HG03196 (cell line): Measurements from ENCODE around the gene ATF7.
A peak's percentile ranks its signal among the peaks of the same experiment; 100 is the strongest.
"Not testable (repeated sequence)": the region's sequence is repeated elsewhere in the genome, so short reads cannot be mapped to it uniquely, and the experiment has no call there.

ENCODE experiments used
- ATAC-seq: cut with Tn5 transposase; IDR thresholded peaks from one replicate; pipeline ENCODE4 v1.9.1; 2021; ENCODE audit not compliant: unreplicated experiment

ATF7 gene

DNA sequence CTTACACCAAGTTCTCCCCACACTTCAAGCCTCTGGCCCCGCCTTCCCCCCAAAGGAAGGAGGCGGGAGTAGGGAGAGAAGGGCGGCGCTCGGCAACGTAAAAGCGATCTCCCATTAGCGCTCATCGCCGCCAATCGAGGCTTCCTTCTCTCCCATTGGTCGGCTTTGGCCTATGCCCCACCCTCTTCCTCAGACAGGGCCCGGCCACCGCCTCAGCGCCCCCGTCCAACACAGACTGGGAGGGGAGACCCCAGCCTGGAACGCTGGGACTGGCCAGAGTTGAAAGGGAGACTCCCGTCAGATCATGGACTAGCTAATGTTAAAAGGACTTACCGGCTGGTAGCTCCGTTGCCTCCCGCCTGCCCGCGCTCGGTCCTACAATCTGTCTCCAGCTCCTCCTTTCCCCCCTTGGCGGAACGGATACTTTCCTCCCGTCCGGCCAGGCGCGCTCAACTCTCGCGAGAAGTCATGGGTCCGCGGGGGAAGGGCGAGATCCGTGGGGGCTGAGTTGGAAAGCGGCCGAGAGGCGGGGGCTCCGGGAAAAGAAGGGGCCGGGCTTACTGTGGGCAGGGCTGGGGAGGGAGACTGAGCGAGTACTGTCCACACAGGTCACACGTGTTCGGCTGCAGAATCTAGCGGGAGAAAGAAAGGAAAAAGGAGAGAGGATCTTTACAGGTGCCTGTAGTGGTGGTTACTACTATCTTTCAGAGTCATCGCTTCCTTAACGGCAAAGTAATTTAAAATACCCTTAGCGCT lies at the start of gene ATF7:
Gene ATF7, minus strand, starts transcription at position 437 of the 756 bp plus-strand sequence. CDS start 25,382 bp downstream, outside the sequence.
- peak; percentile 95 for ATAC-seq

DNA sequence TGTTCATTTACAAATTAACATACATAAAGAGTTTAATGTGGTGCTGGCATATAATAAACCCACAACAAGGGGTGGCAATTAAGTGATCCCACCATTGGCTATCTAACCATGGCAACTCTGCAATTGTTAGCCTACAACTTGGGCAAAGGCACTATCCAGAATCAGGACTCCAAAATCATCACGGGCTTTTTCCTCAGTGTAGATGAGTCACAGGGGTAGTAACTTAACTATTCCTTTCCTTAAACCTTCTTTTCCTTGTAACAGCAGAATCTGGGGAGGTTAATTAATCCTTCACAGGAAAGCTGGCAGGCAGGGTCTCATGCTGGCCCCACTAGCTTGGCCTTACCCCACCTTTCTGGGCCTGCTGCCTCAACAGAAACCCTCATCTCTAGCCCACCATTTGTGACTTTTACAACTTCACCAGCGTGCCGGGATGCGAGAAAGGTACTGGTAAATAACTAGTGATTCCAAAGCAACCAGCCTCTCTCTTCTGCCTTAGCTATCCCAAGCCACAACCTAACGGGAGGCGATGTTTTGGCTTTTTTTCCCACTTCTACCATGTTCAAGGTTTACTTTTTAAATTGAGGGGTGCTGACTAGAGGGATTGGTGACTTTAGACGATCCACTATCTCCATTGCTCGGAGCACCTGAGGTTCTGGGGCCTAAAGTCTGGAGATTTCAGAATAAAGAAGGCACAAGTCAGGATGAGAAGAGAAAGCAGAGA lies 49.0 kb upstream of the ATF7 start:
- no peak for ATAC-seq

DNA sequence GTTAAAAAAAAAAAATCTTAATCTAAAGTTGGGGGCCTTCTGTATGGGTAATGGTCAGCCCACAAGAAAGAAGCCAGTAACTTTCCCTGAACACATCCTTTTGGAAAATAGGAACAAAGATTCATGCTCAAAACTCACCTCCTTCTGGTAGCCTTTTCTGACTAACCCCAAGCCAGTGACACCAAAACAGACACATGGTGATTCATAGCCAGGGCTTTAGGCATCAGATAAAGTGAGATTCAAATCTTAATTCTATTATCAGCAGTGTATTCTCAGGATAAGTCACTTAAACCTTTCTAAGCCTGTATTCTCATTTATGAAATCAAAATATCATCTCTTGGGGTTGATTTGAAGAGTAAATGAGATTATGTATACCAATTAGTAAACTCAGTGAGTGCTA lies 44.8 kb upstream of the ATF7 start:
- no peak for ATAC-seq

DNA sequence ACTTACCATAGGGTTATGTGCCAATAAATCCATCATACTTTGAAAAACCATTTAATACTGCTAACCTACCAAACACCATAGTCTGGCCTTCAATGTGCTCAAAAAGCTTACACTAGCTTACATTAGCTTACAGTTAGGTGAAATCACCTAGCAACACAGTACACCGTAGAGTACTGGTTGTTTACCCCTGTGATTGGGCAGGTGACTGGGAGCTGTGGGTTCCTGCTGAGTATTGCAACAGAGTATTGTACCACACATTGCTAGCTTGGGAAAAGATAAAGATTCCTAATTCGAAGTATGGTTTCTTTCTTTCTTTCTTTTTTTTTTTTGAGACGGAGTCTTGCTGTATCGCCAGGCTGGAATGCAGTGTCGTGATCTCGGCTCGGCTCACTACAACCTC lies 44.1 kb upstream of the ATF7 start:
- no peak for ATAC-seq

DNA sequence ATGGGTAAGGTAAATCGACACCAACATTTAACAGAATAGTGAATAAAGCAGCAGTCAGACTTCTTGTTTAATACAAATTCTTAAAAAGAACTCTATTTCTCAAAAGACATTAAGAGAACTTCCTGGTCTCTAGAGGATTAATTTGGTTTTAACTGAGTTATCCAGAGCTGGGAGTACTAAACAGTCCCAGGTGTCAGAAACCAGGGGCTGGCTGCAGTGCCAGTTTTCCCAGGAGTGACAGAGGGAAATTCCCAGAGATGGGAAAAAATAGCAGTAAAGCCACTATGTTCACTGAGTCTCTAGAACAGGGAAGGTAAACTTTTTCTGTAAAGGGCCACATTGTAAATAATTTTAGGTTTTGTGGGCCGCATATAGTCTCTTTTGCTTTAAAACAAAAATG lies 40.9 kb upstream of the ATF7 start:
- ATAC-seq = no peak

DNA sequence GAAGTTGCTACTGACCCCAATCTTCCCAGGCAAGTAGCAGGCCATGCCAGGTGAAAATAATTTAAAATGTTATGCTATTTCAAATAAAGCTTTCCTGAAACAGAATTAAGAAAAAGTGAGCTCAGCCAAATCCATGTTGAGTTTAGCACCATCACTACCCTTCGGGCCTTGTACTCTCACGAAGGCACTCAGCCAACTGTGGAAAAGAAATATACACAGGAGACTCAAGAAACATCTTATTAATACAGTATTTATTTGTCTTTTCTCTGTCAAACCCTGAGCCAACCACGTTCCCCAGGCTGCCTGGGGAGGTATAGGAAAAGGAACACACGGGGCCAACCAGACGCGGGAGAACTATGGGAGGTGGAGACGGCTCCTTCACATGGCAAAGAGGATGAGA lies 38.8 kb upstream of the ATF7 start:
- ATAC-seq = no peak

DNA sequence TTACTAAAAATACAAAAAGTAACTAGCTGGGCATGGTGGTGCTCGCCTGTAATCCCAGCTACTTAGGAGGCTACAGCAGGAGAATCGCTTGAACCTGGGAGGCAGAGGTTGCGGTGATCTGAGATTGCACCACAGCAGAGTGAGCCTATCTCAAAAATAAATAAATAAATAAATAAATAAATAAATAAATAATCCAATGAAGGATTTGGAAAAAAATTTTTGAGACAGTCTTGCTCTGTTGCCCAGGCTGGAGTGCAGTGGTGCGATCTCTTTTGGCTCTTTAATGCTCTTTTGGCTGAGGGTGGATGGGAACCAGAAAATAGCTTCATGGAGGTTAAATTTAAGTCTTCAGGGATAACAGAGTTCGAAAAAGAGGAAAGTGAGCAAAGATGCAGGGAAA lies 38.0 kb upstream of the ATF7 start:
- no peak for ATAC-seq

DNA sequence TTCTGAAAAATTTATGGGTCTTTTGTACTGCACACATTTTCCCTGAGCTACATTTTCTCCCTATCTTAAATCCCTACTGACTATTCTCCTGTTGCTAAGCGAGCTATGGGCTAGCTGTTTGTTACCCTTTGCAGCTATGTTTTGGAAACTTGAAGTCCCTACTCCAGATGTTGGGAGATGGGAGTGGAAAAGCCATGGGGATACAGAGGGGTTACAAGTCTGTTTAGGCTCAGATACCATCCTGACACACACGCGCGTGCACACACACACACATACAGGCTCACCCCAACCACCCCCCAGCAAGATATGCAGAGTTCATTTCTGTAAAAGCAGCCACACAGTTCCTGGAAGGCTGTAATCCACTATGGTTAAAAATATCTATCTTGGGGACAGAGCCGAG lies 33.9 kb upstream of the ATF7 start:
- no peak for ATAC-seq

DNA sequence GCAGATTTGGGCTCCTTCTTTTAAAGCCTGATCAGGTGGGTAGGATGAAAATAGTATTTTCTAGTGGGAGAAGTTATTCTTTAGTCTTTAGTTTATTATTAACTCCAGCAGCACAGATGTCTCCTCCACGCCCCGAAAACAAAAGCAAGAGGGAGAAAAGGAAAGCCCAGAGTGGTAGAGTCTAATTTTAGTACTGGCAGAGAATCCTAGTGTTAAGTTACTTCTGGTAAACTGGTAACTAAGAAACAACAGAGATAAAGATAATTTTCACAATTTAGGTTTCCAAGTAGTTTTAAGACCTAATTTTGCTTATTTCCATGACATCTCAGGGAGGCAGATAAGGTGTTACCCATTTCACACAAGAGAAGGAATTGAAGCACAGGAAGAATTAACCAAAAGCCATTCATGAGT lies 33.4 kb upstream of the ATF7 start:
- ATAC-seq = no peak

DNA sequence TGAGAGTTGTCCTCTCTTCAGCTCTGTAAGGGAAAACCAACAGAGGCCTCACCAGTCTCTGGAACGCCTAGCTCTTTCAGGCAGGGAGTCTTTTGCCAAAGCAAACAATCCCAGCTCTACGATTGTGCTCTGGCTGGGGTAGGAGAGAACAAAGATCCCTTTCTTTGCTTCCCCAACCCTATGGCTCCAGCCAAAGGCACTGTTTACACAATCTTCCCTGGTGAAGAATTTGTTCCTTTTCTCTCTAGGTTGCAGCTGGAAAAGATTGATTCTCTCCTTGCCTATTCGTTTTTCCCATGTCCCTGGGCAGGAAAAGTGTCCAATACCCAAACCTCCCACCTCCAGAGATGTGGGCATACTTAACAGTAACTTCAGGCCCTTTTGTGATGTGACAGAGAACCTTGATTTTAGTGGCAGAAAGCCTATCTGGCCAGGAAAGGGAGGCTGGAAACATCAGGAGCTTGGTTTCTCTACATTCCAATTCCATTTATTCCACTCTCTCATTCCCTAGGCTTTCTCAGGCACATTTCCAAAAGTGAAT lies 32.9 kb upstream of the ATF7 start:
- ATAC-seq = no peak

DNA sequence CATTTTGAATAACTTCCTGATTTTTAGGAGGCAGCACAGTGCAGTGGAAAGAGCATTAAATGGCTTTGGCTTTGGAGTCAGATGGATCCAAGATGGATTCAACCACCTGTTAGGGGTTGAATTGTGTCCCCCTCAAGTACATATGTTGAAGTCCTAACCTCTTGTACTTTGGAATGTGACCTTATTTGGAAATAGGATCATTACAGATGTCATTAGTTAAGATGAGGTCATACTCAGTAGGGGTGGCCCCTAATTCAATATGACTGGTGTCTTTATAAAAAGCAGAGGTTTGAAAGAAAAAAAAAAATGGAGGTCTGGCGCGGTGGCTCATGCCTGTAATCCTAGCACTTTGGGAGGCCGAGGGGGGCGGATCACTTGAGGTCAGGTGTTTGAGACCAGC lies 30.9 kb upstream of the ATF7 start:
- ATAC-seq = no peak

DNA sequence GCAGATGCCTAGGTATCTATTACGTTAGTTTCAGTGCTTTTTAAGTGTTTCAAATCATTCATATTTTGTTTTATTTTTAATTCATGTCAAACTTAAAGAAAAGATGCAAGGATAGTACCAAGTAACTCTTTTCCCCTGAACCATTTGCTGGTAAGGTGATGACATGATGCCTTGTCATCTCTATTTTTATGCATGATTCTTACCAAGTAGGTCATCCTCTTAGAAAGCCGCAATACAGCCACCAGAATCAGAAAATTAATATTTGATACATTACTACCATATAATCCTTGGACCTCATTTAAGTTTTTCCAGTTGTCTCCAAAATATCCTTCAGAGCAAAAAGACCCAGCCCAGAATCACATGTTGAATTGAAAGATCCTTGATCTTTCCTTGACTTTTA lies 27.4 kb upstream of the ATF7 start:
- ATAC-seq = no peak

DNA sequence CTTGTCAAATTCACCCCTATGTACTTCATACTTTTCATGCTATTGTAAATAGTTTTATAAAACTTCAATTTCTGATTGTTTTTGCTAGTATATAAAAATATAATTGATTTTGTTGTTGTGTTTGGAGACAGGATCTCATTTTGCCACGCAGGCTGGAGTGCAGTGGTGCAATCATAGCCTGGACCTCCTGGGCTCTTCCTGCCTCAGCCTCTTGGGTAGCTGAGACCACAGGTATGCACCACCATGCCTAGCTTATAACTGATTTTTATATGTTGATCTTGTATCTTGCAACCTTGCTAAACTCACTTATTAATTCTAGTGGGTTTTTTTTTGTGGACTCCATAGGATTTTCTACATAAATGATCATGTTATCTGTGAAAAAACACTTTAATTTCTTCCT lies 26.2 kb upstream of the ATF7 start:
- no peak for ATAC-seq

DNA sequence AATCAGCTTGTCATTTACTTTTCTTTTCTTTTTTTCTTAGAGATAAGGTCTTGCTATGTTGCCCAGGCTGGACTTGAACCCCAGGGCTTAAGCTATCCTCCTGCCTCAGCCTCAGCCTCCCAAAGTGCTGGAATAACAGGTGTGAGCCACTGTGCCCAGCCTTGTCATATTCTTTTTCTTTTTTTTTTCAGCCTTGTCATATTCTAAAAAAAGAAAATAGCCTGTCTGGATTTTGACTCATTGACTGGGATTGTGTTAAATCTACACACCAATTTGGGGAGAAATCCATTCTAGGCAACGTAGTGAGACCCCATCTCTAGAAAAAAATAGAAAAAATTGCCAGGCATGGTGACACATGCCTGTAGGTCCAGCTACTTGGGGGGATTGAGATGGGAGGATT lies 25.6 kb upstream of the ATF7 start:
- no peak for ATAC-seq

DNA sequence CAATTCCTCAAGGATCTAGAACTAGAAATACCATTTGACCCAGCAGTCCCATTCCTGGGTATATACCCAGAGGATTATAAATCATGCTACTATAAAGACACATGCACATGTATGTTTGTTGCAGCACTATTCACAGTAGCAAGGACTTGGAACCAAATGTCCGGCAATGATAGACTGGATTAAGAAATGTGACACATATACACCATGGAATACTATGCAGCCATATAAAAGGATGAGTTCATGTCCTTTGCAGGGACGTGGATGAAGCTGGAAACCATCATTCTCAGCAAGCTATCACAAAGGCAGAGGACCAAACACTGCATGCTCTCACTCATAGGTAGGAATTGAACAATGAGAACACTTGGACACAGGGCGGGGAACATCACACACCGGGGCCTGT lies 20.1 kb upstream of the ATF7 start:
- not testable (repeated sequence) for ATAC-seq

DNA sequence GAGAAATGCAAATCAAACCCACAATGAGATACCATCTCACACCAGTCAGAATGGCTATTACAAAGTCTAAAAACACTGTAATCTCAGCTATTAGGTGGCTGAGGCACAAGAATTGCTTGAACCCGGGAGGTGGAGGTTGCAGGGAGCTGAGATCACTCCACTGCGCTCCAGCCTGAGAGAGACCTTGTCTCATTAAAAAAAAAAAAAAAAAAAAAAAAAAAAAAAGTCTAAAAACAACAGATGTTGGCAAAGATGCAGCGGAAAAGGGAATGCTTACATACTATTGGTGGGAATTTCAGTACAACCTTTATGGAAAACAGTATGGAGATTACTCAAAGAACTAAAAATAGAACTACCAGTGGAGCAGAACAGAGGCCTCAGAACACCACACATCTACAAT lies 19.0 kb upstream of the ATF7 start:
- no peak for ATAC-seq

DNA sequence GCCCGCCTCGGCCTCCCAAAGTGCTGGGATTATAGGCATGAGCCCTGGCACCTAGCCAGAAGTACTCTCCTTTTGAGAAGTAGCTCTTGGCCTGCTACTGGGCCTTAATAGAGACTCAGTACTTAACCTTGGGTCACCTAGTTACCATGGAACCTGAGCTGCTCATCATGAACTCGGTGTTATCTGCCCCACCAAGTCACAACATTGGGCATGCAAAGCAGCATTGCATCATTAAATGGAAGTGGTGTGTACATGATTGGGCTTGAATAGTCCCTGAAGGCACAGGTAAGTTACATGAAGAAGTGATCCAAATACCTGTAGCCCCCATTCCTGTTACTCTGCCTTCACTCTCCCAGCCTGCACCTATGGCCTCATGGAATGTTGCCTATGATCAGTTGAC lies 18.0 kb upstream of the ATF7 start:
- no peak for ATAC-seq

DNA sequence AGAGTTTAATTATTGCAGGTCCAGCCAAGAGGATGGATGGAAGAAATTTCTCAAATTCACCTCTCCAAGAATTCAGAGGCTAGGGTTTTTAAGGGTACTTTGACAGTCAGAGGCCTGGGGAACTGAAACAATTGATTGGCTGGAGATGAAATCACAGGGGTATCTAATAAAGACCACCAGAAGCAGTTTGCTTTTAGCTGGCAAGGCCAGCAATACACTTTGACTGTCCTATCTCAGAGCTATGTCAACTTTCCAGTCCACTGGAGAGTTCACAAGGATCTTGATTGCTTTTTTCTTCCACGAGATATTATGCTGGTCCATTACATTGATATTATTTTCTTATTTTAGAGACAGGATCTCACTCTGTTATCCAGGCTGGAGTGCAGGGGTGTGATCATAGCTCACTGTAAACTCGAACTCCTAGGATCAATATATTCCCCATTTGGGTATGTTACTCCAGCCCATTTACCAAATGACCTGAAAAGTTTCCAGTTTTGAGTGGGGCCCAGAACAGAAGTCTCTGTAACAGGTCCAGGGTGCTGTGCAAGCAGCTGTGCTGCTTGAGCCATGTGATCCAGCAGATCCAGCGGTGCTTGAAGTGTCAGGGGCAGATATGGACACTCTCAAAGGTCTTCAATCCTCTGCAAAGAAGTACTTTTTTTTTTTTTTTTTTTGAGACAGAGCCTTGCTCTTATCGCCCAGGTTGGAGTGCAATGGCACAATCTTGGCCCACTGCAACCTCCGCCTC lies 17.2 kb upstream of the ATF7 start:
- no peak for ATAC-seq

DNA sequence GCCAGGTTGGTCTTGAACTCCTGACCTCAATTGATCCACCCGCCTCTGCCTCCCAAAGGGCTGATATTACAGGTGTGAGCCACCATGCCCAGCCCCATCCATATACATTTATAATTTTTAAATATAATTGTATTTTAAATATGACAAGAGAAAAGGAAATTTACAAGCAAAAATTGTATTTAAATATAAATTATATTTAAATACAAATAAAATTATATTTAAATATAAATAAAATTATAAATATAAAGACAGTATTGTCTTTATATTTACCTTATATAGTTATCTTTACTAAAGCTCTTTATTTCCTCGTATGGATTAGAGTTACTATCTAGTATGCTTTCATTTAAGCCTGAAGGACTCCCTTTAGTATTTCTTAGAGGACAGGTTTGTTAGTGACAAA lies 11.9 kb upstream of the ATF7 start:
- no peak for ATAC-seq

DNA sequence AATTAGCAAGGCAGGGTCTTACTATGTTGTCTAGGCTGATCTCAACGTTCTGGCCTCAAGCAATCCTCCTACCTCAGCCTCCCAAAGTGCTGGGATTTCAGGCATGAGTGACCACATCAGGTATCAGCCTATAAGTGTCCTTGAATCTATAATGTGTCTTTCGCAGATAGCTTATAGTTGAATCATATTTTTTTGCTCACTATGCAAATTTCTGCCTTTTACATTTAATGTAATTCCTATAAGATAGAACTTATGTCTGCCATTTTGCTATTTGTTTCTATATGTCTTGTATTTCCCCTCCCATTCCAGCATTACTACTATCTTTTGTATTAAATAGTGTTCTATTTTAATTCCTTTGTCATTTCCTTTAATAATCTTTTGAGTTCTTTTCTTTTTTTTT lies 10.5 kb upstream of the ATF7 start:
- ATAC-seq = no peak

DNA sequence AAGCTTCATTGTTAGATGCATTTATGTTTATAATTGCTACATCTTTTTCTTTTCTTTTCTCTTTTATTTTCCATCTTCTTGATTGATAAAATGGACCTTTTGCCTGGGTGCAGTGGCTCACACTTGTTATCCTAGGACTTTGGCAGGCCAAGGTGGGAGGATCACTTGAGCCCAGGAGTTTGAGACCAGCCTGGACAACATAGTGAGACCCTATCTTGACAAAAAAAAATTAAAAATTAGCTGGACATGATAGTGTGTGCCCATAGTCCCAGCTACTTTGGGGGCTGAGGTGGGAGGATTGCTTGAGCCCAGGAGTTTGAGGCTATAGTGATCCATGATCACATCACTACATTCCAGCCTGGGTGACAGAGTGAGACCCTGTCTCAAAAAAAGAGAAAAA lies 9.5 kb upstream of the ATF7 start:
- ATAC-seq = not testable (repeated sequence)

DNA sequence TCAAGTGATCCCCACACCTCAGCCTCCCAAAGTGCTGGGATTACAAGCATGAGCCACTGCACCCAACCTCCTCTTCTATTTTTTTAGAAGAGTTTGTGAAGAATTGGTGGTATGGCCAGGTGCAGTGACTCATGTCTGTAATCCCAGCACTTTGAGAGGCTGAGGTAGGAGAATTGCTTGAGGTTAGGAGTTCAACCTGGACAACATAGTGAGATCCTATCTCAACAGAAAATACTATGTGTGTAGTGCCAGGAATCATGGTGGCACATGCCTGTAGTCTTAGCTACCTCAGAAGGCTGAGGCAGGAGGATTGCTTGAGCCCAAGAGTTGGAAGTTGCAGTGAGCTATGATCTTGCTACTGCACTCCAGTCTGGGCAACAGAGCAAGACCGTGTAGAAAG lies 5.5 kb upstream of the ATF7 start:
- no peak for ATAC-seq
